ENCODE measurements around the gene UBQLN3.

Gene UBQLN3

DNA sequence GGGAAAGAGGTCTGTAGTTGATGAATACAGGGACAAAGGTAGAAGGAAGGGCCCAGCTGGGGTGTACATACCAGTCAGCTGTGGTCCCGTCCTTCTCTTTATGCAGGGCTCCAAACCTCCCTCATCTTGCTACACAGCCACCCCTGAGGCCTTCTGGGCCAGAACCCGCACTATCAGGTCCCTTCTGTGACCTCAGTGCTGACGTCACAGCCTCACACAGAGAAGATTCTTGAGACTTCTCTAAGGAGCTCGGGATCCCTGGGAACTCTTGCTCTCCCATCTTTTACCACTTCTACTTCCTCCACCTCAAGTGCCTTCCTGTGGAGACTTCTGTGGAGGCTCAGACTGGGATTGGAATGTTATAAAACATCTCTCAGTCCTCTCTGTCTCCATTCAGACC is at the start of gene UBQLN3:
UBQLN3 (minus strand) TSS at position 155 of the 400 bp plus-strand sequence. CDS start 399 bp downstream, outside the sequence.
- DNase-seq = no peak

DNA sequence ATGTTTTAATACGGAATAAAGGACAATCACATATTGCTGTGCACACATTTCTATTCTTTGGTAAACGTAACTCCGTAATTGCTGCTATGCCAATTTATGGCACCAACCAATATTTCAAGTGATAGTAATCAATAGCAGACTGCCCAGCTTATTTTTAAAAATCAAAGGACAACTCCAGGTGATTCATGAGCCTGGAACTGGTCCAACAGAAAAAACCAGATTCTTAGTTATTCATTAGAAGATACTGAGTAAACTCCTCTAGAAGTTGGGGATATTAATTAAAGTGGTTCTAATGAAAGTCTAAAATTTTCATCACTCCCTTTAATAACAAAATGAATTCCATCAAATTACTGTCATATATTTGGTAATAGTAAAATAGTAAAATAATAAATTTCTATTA is 48.0 kb upstream of the UBQLN3 start:
- no peak for DNase-seq

DNA sequence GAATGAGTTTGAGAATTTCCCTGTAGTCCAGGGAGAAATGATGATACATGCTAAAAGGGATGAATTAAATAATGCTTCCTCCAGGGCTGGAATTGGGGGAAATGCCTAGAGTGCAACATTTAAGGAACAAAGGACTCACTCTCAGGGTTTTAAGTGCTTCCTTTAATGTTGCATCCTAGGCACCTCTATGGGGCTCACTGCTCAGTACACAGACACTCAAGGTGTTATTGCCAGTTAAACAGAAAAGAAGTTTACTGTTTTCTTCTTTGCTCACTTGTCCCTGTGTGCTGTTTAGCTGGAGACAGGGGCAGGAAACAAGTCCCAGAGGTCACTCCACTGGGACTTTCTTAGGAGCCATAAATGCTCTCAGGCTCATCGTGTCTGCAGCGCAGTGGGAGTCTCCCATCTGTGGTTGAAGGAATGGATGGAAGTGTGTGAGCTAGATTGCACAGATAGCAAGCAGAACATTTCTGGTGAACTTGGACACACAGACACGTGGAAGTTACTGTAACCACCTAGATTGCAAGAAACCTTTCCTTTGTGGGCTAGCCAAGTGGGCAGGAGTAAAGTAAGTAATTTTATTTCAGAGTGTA is 46.9 kb upstream of the UBQLN3 start:
- DNase-seq = no peak

DNA sequence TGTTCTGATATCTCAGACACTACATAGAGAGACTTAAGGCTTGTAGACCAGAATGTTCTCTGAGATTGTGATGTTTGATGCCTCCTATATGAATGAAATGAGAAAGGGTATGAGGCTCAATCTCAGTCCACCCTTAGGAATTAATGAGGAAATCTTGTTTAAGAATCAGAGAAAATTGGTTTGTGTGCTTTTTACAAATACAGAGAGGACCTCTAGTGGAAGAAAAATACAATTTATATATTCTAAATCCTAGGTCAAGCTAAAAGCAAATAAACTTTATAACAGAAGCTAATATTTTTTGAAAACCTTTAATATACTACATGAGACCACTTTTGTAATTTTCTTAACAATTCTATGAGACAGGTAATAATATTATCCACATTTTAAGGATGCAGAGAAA is 43.6 kb upstream of the UBQLN3 start:
- DNase-seq = peak; percentile 21

DNA sequence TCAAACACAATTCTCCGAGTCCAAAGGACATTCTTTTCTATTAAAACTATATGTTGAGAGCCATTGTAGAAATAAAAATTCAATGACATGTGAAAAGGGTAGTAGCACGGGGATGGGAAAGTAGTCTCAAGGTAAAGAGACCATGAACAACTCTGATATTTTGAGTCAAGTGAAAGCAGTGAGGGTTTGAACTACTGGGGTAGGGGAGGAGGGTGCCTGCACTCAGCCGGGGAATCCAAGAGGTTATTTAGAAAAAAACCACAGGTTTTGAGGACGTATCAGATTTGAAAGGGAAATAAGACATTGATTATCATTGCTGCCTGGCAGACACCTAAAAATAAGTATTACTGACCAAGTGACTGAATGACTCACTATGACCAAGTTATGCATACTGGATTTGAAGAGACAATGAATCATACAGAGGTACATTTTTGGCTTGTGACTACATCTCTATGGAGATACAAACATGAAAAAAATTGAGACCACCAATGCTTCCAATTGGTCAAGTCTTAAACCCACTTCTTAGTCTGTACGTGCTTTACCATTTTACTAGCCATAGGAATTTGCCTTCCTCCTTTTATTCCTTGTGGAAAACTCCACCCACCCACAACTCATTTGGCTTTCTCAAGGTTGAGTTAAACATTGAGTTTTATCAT is 40.8 kb upstream of the UBQLN3 start:
- no peak for DNase-seq

DNA sequence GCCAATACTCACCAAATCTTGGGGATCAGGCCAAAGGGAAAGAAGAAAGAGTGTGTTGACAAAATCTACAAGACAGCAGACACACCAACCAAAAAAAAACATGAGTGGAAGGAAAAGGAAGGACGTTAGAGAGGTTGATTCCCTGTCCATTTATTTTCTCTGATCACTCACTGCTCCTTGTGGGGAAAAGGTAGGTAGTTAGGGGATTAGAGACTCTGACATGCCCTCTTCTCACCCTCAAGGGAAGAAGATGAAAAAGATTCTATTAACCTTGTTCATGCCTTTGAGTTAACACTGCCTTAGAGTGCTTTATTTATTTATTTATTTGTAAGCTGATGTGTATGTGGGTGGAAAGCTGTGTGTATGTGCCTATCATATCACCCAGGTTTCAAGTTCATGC is 38.7 kb upstream of the UBQLN3 start, which contains the start of gene OR52H1:
OR52H1 (minus strand) TSS at position 101 of the 400 bp plus-strand sequence. CDS start 3,035 bp downstream, outside the sequence.
- DNase-seq = no peak

DNA sequence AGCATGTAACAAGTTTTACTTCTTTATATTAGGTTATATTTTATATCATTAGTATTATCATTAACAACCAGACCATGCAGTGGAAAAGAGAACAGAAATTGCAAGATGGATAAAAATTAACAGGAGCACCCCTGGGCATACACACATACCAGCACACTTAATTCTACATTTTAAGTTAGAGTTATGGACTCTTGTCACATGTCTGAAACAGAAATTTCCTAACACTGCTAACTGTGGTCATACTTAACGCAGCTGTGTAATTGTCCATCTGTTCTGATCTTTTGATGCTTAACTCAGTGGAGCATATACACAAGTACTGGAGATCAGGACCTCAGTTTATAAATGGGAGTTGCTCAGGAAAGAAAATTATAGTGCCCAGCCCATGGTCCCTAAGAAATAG is 38.2 kb upstream of the UBQLN3 start:
- DNase-seq = no peak

DNA sequence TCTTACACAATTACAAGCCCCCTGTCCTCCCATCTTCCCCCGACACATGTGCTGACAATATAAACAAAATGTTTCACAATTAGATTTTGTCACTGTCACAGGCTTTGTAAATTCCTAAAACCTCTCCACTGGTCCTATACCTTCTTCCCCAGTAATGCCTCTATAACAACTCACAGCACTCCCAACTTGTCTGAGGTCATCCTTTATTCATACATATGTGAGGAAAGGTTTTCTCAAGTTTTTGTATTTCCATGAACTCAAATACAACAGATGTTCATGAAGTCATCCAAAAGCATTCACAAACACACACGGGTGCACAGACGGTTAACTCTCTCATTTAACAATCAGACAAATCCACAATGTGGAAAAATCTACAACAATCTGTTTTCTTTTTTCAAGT is 36.7 kb upstream of the UBQLN3 start:
- no peak for DNase-seq

DNA sequence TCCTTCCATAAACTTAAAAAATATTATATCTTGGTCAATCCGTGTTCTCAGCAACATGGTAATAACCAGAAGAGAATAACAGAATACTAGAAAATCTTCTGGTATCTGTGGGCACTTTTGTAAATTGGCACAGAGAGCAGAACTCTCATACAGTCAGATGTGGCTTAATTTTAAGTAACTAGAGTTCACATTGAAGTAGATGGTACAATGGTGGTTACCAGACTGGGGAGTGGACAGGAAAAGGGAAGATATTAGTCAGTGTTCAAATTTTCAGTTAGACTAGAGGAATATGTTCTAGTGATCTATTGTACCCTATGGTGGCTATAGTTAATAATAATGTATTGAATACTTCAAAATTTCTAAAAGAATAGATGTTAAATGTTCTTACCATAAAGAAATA is 31.7 kb upstream of the UBQLN3 start:
- no peak for DNase-seq

DNA sequence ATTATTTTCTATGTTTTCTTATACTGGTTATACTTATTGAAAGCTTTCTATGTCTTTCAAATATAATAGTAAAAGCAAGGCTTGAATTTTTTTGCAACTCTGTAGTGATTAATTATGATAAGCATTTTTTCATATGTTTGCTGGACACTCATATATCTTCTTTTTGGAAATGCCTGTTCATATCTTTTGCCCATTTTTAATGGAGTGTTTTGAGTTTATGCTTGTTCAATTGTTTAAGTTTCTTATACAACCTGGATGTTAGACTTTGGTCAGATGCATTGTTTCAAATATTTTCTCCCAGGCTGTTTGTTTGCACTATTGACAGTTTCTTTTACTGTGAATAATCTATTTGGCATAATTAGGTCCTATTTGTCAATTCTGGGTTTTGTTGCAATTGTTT is 26.7 kb upstream of the UBQLN3 start:
- no peak for DNase-seq

DNA sequence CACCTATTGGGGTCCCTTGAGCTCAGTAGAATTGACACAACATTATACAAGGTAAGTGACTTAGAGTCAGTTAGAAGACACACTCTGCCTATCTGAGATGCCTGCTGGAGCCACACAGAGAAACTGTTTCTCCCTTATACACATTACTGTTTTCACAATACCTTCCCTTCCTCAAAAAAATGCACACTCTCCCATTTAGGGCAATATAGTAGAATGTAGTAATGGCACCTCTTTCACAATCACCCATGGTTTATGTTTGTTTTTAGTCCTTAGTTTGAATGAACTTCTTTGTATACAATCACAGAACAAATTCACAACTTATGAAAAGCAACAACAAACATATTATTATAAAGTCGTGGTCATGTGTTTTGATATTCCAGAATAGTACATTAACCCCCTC is 24.3 kb upstream of the UBQLN3 start:
- DNase-seq = no peak

DNA sequence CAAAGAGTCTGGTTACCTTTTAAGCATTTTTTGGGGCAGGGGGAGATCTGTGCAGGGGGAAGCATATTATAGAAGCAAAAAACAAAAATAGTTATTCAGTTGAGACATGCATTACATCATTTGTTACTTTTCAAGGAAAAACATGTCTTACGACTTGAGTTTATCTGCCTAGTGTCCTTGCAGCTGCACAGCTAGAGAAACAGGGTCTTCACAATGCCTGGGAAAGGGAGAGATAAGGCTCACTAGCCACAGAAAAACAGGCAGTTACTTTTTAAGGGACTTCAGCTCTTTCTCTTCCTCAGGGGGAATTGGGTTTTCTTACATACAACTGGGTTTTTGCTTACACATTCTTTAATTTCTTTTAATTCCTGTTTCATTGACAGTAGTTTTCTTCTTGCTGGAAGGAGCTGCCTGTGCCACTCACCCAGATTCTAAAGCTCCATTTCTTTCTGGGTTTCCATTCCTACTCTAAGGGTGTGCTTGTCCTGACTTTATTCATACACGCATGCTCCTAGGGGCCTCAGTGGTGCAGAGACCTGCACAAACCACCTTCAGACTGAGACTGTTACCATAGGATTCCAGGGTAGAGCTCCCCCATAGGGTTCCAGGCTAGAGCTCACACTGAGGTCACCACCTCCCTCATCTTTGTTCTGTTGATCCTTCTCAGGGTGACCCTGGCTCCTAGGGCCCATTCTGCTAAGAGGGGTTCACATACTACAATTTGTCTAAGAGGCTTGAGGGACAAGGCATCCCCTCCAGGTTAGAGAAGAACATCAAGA is 21.5 kb upstream of the UBQLN3 start:
- DNase-seq = peak; percentile 58

DNA sequence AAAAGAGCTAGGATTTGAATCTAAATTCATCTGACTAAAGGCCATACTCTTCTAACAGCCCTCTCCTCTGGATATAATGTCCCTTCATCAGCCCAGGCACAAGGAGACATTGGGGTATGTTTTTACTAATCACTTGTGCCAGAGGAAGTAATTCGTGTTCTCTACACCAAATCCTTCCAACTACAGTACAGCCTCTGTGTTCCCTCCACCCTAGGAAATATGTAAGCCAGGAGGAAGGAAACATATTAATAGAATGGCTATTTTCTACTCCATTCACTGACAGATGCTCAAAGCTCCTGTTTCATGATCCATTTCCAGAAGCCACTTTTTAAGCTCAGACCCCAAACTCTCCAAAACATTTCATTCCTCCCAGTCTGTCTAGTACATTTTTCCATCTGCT is 18.7 kb upstream of the UBQLN3 start:
- DNase-seq = no peak

DNA sequence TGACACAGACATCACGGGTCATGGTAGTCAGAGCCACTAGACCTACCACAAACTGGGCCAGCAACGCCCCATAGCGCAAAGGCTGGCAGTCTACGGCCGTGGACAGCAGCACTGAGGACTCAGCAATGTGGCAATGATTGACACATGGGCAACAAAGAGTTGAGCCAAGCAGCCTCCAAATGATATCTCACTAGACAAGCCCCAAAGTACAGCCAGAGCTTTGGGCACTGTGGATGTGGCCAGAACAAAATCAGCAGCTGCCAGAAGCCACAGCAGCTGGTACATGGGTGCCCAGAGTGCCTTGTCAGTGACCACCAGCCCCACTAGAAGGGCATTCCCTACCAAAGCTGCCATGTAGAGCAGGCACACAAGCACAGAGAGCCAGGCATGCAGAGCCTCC is 18.0 kb upstream of the UBQLN3 start:
- DNase-seq = peak; percentile 53

DNA sequence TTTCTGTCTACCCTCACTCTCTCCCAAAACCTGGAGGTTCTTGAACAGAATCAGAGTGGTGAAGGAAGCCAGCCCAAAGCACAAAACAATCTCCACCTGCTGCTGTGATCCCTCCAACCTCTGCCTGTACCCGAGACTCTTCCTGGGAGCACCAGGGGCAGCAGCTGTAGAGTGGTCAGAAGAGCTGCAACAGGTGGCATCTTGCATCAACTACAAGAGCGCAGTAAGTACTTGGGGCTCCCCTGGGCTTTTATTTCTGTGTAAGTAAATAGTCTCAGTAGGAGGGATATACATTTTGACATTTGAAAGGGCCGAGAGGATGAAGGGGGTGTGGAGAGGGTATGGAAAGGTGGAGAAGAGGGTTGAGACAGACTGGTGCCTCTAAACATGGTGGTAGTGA is 15.0 kb upstream of the UBQLN3 start:
- DNase-seq = no peak

DNA sequence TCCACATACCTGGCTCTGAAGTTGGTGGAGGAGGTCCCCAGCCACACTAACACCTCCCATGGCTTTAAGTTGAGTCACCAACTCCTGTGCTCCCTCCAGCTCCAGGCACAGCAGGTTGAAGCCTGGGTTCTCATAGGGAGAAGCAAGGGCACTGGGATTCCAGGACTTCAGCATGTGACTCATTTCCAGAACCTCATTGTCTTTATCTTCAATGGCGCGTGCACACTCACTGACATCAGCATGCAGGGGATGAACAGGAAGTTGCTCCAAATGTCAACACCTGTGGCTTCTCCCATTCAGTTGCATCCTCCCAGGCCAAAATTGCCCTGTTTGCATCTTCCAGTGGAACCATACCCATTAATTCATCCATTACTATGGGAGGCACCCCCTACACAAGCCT is 12.6 kb upstream of the UBQLN3 start:
- DNase-seq = no peak

DNA sequence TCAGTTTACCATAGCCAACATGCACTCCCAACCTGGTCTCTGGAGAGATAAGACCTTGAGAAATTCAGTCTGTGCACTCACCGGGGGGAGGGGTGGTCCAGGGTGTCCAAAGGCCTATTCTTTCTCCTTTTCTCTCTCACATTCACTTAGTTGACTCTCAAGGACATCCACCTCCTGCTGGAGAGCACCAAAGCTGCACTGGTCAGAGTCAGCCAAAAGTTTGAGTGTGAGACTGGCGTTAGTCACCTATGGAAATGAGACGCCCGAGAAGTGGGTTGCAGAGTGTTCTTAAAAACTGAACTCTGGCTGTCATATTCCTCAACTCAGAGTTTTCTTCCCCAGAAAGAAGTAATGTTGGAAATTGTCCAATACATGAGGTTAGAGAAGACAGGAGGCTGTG is 11.8 kb upstream of the UBQLN3 start:
- no peak for DNase-seq

DNA sequence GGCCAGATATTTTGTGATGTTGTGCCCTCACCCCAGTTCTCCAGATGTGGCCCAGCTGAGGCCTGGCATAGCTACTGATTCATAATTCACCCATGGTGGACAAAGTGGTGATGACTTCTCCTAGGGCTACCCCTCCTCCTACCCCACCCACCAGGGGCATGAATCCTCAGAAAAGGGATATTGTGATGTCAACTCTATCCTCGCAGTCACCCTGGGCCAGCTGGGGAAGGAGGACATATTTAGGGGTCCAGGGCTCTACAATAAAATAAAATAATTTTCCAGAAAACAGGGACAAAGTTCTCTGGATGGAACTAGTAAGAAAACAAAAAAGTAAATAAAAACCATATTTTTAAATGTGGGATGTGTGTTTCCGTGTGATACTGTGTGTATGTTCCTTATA is 6.8 kb upstream of the UBQLN3 start, which contains the start of gene UBQLNL:
UBQLNL (minus strand) TSS at position 101 of the 400 bp plus-strand sequence. CDS start 258 bp downstream, outside the sequence.
- DNase-seq = no peak

DNA sequence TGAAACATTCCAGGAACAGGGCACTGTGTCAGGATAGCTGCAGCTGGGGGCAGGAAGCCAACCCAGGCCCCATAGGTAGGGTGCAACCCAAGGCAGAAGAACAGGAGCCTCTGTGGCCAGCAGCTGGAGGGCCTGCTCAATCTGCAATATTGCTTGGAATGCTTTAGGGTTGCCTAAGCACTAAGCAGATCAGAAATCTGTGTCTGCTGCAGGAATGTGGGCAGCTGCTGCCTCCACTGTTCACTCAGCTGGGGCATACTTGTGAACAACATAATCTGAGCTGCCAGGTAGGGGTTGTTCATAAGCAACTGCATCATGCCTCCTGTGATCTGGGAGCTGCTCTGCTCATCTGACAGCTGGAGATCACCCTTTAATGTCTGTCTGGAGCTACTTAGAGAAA is 5.1 kb upstream of the UBQLN3 start:
- DNase-seq = no peak

DNA sequence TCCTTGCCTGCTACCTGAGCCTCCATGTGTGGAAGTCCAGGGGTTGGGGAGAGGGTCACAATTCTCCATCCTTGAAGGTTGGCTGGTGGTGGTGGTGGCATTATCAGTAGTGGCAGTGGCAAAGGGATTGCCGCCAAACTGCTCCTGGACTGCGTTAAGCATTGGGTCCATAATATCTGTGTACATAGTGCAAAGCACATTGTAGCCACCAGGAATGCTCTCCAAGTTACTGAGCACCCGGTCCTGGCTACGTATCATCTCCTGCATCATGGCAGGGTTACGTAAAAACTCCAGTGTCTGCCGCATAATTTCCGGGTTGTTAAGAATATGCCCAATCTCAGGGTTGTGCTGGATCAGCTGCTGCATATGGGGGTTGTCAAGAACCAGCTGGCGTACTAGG is 1.2 kb downstream of the UBQLN3 start:
- DNase-seq = no peak

DNA sequence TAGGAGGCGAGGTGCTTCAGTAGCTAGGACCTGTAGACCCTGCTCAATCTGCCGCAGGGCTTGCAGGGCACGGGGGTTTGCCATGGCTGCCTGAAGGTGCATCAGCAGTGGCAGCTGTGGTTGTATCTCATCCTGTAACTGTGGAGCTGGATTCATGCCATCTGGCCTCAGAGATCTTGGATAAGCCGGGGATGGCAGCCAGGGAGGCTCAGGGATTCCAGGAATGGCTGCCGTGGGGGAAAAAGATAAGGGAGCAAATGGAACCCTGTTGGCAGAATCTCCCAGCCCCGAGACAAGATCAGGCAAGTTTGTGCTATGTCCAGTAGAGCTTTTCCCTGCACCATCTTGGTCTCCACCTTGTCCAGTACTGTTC is 1.8 kb downstream of the UBQLN3 start:
- no peak for DNase-seq

DNA sequence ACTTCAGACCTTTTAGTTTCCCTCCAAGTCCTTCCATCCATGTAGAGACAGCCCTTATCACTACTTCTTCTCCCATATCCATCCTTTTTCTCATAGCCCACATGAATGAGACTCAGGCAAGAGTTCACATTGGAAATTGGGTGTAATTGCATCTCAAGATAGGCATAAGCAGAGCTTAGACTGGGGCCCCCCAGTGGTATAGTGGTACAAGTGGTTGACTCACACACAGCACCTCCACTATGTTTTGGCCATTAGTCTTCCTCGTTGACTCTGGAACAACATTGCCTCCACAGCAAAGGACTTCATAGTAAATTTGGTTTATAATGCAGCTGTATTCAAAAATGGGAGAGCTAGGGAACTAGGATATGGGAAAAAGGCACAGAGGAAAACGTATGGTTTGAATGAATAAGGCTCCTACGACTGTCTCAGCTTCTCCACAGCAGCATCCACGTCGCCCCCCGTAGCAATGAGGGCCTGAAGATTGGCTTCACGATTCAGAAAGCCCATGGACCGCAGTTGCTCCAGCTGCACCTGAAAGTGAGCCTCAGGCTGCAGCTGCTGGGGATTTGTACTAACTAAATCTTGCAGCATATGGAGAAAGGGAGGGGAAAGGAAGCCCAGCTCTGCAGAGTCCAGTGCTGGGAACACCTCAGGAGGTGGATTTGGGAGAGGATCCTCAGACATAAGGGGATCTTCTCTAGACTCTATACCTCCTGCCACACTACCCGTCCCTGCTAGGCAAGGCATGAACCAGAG is 2.4 kb downstream of the UBQLN3 start:
- no peak for DNase-seq

DNA sequence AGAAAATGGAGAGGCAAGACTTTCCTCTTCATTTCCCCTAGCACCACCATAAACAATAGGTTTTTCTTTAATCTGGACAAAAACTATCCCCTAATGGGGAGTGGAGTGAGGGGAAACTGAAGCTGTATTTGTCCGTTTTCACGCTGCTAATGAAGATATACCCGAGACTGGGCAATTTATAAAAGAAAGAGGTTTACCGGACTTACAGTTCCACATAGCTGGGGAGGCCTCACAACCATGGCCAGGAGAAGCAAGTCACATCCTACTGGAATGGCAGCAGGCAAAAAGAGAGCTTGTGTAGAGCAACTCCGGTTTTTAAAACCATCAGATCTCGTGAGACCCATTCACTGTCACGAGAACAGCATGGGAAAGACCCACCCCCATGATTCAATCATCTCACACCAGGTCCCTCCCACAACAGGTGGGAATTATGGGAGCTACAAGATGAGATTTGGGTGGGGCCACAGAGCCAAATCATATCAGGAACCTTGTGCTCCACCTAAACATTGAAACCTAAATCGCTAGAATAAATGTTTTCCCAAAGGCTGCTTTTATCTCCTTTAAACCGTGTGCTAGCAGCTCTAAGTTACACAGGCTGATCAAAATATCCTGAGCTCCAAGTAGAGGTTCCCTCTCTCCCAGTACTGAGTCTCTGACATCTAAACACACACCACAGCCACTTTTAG is 4.3 kb downstream of the UBQLN3 start:
- DNase-seq = no peak
